Stimulated activated CD8-positive, alpha-beta memory T cell treated with anti-CD3 and anti-CD28 coated beads, Interleukin-12 subunit alpha, Interleukin-12 subunit beta, amount 100 ng/mL, for 4 hours (primary cell): ENCODE measurements around the gene ALAD.
"Not testable (repeated sequence)": the region's sequence is repeated elsewhere in the genome, so short reads cannot be mapped to it uniquely, and the experiment has no call there.

Source experiments
- DNase-seq: peaks from one replicate; pipeline ENCODE4 v3.0.0-alpha.2; 2020; ENCODE audit warnings: low read depth

ALAD gene

GRCh38 chr9:113401027-113401792, at the start of gene ALAD:
TSS of gene ALAD (minus strand) at chr9:113401284. CDS start at chr9:113393559, 7,725 bp downstream.
- peak; percentile 99 for DNase-seq

- no peak for DNase-seq
Measured at GRCh38 chr9:113449376-113449775, 48.3 kb upstream of the ALAD start.

- no peak for DNase-seq
Measured at GRCh38 chr9:113446323-113446740, 45.2 kb upstream of the ALAD start.

- no peak for DNase-seq
Measured at GRCh38 chr9:113444736-113445135, 43.7 kb upstream of the ALAD start.

GRCh38 chr9:113437716-113438115, 36.6 kb upstream of the ALAD start:
- not testable (repeated sequence) for DNase-seq

- no peak for DNase-seq
Measured at GRCh38 chr9:113436728-113437515, 35.8 kb upstream of the ALAD start.

GRCh38 chr9:113431191-113431590, 30.1 kb upstream of the ALAD start:
- no peak for DNase-seq

- no peak for DNase-seq
Measured at GRCh38 chr9:113428062-113428615, 27.1 kb upstream of the ALAD start.

- no peak for DNase-seq
Measured at GRCh38 chr9:113427629-113428028, 26.5 kb upstream of the ALAD start.

GRCh38 chr9:113426701-113427100, 25.6 kb upstream of the ALAD start:
- no peak for DNase-seq

GRCh38 chr9:113425072-113425471, 24.0 kb upstream of the ALAD start:
- DNase-seq, result no peak

GRCh38 chr9:113421726-113422125, 20.6 kb upstream of the ALAD start:
- DNase-seq, result no peak

GRCh38 chr9:113417370-113417769, 16.3 kb upstream of the ALAD start:
- no peak for DNase-seq

GRCh38 chr9:113416149-113416721, 15.2 kb upstream of the ALAD start:
- no peak for DNase-seq

- peak; percentile 92 for DNase-seq
Measured at GRCh38 chr9:113410207-113410864, 9.3 kb upstream of the ALAD start, which contains the start of the genes C9orf43 and POLE3. TSS of gene C9orf43 (plus strand) at chr9:113410747. CDS start at chr9:113413494, 2,747 bp downstream. TSS of gene POLE3 (minus strand) at chr9:113410675. CDS start at chr9:113410293, 382 bp downstream.

- DNase-seq, result no peak
Measured at GRCh38 chr9:113409883-113410206, 8.8 kb upstream of the ALAD start.

GRCh38 chr9:113409481-113409880, 8.4 kb upstream of the ALAD start:
- DNase-seq, result no peak

GRCh38 chr9:113406873-113407511, 5.9 kb upstream of the ALAD start:
- not testable (repeated sequence) for DNase-seq

GRCh38 chr9:113406353-113406752, 5.3 kb upstream of the ALAD start:
- DNase-seq, result not testable (repeated sequence)

GRCh38 chr9:113403646-113404045, 2.6 kb upstream of the ALAD start:
- no peak for DNase-seq

GRCh38 chr9:113399646-113400200, 1.4 kb downstream of the ALAD start:
- no peak for DNase-seq
